ENCODE data around the gene FXYD4.
A peak's percentile ranks its signal among the peaks of the same experiment; 100 is the strongest.
"Not testable (repeated sequence)": the region's sequence is repeated elsewhere in the genome, so short reads cannot be mapped to it uniquely, and the experiment has no call there.

FXYD4 gene, protein sequence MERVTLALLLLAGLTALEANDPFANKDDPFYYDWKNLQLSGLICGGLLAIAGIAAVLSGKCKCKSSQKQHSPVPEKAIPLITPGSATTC

GRCh38 chr10:43371418-43371817 is at the start of gene FXYD4:
Gene FXYD4 (plus strand): TSS chr10:43371636. CDS start chr10:43373747, 2,111 bp downstream.
- no peak for DNase-seq

GRCh38 chr10:43322331-43322730 is 49.1 kb upstream of the FXYD4 start:
- no peak for DNase-seq

GRCh38 chr10:43322769-43323168 is 48.7 kb upstream of the FXYD4 start:
- DNase-seq: peak; percentile 76

DNA sequence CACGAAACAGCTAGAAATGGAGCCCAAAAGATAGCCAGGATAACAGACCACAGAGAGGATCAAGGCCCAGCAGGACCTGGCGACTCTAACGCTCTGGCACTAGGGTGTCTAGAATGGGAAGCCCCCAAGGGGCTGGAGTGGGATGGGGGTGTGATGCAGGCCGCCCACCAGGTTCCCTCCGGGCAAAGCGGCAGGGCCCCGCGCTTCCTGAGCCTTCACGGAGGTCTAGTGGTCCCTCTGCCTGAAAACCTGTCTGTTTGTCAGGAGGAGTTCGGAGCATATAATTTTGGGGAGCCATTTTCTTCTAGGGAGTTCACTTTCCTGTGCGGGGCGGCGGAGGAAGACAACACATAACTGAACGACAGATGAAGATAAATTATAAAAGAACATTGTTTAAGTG is 48.2 kb upstream of the FXYD4 start:
- DNase-seq: no peak

DNA sequence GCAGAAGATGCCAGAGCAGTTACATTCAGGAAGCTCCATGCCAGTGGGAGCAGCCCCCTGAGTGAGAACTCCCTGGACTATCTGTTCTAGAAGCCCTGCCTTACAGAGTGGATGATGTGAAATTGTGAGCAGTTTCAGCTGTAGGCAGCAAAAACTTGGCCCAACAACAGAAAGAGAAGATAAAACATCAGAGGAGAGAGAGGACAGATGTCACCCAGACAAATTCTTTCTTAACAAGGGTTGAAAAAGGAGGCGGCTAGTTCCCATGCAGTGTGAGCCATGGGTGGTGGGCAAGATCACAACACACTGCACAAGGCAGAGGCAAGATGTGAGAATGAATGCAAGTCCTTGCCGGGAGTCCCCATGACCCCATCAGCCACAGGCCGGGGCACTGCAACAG is 46.6 kb upstream of the FXYD4 start:
- no peak for DNase-seq

DNA sequence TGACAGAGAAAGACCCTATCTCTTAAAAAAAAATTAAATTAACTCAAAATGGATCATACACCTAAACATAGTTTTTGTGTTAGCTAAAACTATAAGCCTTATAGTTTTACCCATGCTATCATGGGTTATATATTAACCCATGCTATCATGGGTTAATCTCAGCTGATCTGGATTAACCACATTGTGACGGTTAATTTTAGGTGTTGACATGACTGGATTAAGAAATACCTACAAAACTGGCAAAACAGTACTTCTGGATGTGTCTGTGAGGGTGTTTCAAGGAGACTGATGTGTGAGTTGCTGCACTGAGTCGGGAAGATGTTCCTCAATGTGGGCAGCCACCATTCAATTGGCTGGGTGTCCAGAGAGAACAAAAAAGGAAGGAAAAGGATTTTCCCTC is 44.3 kb upstream of the FXYD4 start:
- no peak for DNase-seq

- DNase-seq: no peak
Observed at GRCh38 chr10:43327986-43328385, 43.5 kb upstream of the FXYD4 start.

- DNase-seq: not testable (repeated sequence)
Observed at GRCh38 chr10:43328810-43329209, 42.6 kb upstream of the FXYD4 start.

DNA sequence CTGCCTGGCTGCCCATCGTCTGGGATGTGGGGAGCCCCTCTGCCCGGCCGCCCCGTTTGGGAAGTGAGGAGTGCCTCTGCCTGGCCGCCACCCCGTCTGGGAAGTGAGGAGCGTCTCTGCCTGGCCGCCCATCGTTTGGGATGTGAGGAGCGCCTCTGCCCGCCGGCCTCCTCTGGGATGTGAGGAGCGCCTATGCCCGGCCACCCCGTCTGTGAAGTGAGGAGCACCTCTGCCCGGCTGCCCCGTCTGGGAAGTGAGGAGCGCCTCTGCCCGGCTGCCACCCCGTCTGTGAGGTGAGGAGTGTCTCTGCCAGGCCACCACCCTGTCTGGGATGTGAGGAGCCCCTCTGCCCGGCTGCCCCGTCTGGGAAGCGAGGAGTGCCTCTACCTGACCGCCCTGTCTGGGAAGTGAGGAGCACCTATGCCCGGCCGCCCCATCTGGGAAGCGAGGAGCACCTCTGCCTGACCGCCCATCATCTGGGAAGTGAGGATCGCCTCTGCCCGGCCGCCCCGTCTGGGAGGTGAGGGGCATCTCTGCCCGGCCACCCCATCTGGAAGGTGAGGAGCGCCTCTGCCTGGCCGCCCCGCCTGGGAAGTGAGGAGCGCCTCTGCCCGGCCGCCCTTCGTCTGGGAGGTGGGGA is 42.1 kb upstream of the FXYD4 start:
- DNase-seq: not testable (repeated sequence)

DNA sequence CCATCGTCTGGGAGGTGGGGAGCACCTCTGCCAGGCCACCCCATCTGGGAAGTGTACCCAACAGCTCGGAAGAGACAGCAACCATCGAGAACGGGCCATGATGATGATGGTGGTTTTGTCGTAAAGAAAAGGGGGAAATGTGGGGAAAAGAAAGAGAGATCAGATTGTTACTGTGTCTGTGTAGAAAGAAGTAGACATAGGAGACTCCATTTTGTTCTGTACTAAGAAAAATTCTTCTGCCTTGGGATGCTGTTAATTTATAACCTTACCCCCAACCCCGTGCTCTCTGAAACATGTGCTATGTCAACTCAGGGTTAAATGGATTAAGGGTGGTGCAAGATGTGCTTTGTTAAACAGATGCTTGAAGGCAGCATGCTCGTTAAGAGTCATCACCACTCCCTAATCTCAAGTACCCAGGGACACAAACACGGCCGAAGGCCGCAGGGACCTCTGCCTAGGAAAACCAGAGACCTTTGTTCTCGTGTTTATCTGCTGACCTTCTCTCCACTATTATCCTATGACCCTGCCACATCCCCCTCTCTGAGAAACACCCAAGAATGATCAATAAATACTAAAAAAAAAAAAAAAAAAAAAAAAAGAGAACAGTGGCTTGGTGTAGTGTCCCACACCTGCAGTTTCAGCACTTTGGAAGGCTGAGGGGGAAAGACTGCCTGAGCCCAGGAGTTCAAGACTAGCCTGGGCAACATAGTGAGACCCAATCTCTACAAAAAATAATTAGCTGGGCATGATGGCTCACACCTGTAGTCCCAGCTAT is 41.2 kb upstream of the FXYD4 start:
- not testable (repeated sequence) for DNase-seq

DNA sequence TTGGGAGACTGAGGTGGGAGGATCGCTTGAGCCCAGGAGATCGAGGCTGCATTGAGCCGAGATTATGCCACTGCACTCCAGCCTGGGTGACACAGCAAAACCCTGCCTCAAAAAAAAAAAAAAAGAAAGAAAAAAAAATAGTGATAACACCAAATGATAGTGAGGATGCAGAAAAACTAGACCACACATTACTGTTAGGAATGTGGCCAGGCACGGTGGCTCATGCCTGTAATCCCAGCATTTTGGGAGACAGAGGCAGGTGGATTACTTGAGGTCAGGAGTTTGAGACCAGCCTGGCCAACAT is 40.7 kb upstream of the FXYD4 start:
- not testable (repeated sequence) for DNase-seq

DNA sequence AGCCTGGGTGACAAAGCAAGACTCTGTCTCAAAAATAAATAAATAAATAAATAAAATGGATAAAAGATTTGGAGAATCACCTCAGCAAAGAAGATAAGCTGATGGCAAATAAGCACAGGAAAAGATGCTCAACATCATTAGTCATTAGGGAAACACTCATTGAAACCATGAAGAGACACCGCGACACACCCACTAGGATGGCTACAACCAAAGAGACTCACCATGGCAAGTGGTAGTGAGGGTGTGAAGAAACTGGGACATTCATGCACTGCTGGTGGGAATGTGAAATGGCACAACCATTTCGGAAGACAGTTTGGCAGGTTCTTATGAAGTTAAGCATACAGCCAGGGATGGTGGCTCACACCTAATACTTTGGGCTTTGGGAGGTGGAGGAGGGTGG is 37.8 kb upstream of the FXYD4 start:
- DNase-seq: no peak

DNA sequence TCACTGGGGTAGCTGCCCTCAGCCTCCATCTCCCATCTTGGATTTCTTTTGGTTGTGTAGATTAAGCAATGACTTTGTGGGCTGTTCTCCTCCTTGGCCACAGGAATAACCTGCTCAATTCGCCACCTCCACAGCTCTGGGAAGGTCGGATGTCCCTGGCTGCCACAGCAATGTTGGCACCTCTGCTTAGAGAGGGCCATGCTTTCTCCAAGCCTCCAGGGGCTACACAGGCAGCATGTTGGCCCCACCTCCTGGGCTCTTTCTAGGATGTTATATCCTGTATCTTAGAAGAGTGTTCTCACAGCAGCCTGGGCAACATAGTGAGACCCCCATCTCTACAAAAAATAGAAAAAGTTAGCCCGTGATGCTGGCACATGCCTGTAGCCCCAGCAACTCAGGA is 35.4 kb upstream of the FXYD4 start:
- no peak for DNase-seq

DNA sequence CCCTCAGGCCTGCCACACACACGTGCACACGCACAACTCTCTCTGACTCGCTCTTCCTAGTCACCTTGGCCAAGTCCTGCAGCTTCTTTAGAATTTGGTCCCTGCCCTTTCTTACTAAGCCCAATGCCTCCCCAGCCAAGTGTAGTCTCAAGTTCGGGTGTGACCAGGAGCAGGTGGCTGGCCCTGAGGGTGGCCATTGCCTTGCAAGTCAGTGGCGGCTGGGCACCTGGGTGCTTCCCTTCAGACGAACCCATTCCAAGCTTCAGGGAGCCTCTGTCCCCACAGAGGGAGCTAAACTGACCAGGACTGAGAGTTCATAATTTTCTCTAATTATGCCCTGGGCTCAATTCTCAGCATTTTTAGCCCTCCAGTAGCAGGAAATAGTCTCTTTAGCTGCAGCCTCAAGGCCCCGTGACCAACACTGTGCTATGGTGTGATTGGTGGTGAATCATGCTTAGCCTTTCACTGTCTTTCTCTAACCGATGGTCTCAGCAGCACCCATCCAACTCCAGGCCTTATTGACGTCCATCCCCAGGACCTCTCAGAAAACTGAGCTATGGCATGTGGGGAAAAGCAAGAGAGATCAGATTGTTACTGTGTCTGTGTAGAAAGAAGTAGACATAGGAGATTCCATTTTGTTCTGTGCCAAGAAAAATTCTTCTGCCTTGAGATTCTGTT is 34.7 kb upstream of the FXYD4 start:
- no peak for DNase-seq

DNA sequence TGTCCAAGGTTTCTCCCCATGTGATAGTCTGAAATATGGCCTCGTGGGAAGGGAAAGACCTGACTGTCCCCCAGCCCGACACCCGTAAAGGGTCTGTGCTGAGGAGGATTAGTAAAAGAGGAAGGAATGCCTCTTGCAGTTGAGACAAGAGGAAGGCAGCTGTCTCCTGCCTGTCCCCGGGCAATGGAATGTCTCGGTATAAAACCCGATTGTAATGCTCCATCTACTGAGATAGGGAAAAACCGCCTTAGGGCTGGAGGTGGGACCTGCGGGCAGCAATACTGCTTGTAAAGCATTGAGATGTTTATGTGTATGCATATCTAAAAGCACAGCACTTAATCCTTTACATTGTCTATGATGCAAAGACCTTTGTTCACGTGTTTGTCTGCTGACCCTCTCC is 33.9 kb upstream of the FXYD4 start:
- DNase-seq: not testable (repeated sequence)

DNA sequence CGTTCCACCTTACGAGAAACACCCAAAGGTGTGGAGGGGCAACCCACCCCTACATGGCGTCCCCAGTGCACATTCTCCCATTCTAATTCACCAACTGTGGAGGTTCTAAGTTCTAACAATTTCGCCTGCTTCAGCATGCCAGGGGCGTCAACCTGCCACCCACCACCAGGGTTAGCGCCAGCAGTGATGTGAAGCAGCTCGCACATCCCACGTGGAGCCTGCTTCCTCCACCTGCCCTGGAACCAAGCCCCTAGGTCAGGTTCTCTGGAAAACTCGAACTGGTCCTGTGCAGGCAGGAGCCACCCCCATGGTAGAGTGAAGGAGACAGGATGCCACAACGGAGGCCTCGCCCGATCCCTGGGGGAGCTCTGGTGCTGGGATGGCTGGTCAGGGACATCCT is 33.3 kb upstream of the FXYD4 start:
- DNase-seq: no peak

DNA sequence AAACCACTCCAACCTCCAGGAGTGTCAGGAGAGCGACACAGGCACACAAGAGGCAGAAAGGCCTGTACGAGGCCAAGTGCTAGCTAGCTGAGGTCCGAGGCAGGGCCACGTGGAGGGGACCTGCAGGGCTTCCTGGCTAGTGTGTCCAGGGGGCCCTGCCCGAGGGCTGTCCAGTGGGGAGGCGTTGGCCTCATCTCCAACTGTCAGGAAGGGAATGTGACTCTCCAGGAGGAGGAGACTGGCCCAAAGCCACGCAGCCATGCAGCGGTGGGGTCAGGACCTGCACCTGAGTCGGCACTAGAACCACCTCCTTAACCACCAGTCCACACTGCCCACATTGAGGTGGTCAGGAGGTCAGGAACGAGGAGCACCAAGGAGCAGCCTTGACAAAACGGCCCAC is 32.3 kb upstream of the FXYD4 start:
- DNase-seq: no peak

GRCh38 chr10:43340101-43340500 is 31.3 kb upstream of the FXYD4 start:
- no peak for DNase-seq

- peak; percentile 88 for DNase-seq
Observed at GRCh38 chr10:43340619-43341018, 30.8 kb upstream of the FXYD4 start.

DNA sequence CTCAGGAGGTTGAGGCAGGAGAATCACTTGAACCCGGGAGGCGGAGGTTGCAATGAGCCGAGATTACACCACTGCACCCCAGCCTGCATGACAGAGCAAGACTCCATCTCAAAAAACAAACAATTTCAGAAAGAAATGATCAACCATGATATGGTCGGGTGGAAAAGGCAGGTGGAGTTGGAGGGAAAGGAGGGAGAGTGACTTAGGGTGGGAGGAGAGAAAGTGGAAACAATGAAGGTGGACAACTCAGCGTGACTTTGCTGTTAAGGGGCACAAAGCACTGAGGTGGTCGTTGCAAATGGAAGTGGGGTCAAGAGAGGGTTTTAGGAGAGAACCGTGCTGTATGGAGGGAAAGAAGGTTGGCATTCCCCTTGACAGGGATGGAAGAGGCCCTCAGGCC is 30.0 kb upstream of the FXYD4 start:
- no peak for DNase-seq

GRCh38 chr10:43342279-43343125 is 28.9 kb upstream of the FXYD4 start:
- no peak for DNase-seq

DNA sequence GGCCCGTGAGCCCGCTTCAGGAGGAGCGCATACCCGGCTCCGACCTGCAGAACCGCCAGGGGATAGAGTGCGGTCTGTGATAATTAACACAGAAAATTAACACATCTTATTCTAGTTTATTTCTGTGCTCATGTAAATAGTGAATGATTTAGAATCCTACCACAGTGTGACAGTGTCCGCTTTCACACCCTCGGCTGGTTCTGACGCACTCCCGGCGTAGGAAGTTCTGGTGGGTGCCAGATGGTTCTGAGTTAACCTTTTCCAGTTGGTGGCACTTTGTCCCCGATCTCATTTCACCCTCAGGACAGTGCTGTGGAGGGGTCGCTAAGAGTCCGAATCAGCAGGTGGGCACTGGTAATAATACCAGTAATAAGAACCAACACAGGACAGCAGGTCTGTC is 28.3 kb upstream of the FXYD4 start:
- no peak for DNase-seq

DNA sequence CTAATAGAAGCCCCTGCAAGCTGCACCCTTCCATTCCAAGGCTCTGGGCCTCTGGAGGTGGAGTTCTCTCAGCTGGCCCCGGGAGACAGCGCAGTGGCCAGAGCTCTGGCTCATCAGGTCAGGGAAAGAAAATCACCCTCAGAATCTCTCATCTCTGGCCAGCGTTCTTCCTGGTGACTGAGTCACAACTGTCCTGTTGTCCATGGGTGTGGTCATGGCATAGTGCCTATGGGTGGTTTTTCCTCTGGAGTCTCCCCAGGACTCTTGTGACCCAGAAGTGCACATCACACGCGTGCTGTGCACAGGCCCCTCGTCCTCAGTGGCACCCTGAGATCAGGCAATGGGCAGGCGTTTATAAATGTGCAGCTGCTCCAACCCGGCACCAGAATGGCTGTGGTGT is 27.4 kb upstream of the FXYD4 start:
- DNase-seq: no peak

Data from NCI-H226 (cell line).